ENCODE measurements around the gene PLVAP. TPM values are rescaled to one million over a fixed set of nuclear protein-coding genes. Genes with fewer than 3 reads are reported as not detected.
A peak's percentile ranks its signal among the peaks of the same experiment; 100 is the strongest.

The PLVAP gene
- total and polyA plus RNA-seq, 9 of the 15 experiments (the other 6 are each of a cell fraction or from before 2014, with no cell fraction given) = 0.09 to 0.84 (median 0.51) TPM; not detected in 4

- TF ChIP-seq RERE (CRISPR knock-in tag; IDR thresholded peaks at IDR 0.05; ENCODE audit: borderline replicate concordance) = 0 out of 2 replicates have a peak, but pooled peaks have one; percentile 35
- TF ChIP-seq ZFP91 (CRISPR knock-in tag; IDR thresholded peaks at IDR 0.05) = no peak
- TF ChIP-seq TFAP4 (CRISPR knock-in tag; IDR thresholded peaks at IDR 0.05; ENCODE audit: borderline replicate concordance) = peak; percentile 48; the same call in 1 of the 2 replicates
- peak; percentile 67; the same call in 1 of the 2 replicates for TF ChIP-seq NCOA1 (IDR thresholded peaks at IDR 0.05; ENCODE audit: low read depth)
- TF ChIP-seq DACH1 (IDR thresholded peaks at IDR 0.05; ENCODE audit: partially characterized antibody) = peak; percentile 25
- TF ChIP-seq TARDBP (IDR thresholded peaks at IDR 0.05) = no peak
- no peak for TF ChIP-seq ZNF79 (CRISPR knock-in tag; IDR thresholded peaks at IDR 0.05; ENCODE audit: low read depth)
- peak; percentile 66; the same call in 1 of the 2 replicates for TF ChIP-seq EHMT2 (IDR thresholded peaks at IDR 0.05)
- TF ChIP-seq GATAD2B (IDR thresholded peaks at IDR 0.05; ENCODE audit: borderline replicate concordance) = no peak
- TF ChIP-seq SNIP1 (IDR thresholded peaks at IDR 0.05; ENCODE audit: low read depth) = 0 out of 2 replicates have a peak, but pooled peaks have one; percentile 27
- peak; percentile 99 for TF ChIP-seq HDGF (IDR thresholded peaks at IDR 0.05)
- no peak for TF ChIP-seq CLOCK (CRISPR knock-in tag; IDR thresholded peaks at IDR 0.05; ENCODE audit: borderline replicate concordance)
- TF ChIP-seq GMEB1 (CRISPR knock-in tag; IDR thresholded peaks at IDR 0.05) = no peak
- no peak for TF ChIP-seq PCBP2 (IDR thresholded peaks at IDR 0.05; ENCODE audit: low read depth, low read length, poor library complexity, severe bottlenecking)
- TF ChIP-seq NCOA4 (IDR thresholded peaks at IDR 0.05; ENCODE audit: partially characterized antibody) = peak; percentile 56
- TF ChIP-seq TAF9B (IDR thresholded peaks at IDR 0.05; ENCODE audit: partially characterized antibody) = no peak
These were observed 17.8 kb upstream of the PLVAP start (continued) for GRCh38 chr19:17394891-17395415.

Data from K562 (cell line).